Activated CD4-positive, alpha-beta T cell treated with anti-CD3 and anti-CD28 coated beads for 4 hours (primary cell): ENCODE measurements around the gene CFD.
A peak's percentile ranks its signal among the peaks of the same experiment; 100 is the strongest.
"Not testable (repeated sequence)": the region's sequence is repeated elsewhere in the genome, so short reads cannot be mapped to it uniquely, and the experiment has no call there.

Experiments used
- DNase-seq, 2 donors: peaks; one replicate each; pipeline ENCODE4 v3.0.0-alpha.2; 2020

CFD gene

DNA sequence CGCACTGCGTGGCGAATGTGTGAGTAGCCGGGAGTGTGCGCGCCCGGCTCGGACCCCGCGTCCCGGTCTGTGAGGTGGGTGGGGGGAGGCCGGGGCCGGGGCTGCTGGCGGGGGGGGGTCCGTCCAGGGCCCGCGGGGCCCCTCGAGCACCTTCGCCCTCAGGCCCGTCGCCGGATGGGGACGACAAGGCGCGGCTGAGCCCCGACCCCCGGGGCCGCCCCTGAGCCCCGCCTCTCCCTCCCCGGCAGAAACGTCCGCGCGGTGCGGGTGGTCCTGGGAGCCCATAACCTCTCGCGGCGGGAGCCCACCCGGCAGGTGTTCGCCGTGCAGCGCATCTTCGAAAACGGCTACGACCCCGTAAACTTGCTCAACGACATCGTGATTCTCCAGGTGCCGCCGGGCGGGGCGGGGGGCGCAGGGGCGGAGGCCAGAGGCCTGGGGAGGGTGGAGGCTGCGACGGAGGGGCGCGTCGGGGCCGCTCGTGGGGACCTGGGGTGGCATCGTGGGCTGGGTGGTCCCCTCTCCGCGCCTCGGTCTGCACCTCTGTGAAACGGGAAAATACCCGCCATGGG, 6.4 kb upstream of the CFD start:
- DNase-seq: no peak

DNA sequence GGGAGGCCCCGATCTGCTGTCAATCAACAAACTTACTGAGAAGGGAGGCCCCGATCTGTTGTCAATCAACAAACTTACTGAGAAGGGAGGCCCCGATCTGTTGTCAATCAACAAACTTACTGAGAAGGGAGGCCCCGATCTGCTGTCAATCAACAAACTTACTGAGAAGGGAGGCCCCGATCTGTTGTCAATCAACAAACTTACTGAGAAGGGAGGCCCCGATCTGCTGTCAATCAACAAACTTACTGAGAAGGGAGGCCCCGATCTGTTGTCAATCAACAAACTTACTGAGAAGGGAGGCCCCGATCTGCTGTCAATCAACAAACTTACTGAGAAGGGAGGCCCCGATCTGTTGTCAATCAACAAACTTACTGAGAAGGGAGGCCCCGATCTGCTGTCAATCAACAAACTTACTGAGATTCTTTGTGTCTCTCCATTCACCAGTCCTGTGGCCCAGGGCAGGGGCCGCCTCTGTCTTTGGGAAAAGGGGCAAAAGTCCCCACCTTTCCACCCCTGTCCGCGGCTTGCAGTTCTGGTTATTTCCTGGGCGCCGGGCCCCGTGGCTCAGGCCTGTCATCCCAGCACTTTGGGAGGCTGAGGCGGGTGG, 5.7 kb upstream of the CFD start:
- not testable (repeated sequence) for DNase-seq

DNA sequence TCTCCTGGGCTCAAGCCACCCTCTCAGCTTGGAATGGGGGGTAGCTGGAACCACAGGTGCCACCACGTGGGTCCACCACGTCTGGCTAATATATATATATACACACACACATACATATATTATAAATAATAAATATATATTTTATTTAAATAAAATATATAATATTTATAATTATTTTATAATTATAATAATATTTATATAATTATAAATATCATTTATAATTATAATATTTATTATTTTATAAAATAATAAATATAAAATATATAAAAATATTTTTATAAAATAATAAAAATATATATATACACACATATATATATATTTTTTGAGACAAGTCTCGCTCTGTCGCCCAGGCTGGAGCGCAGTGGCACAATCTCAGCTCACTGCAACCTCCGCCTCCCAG, 4.9 kb upstream of the CFD start:
- no peak for DNase-seq

DNA sequence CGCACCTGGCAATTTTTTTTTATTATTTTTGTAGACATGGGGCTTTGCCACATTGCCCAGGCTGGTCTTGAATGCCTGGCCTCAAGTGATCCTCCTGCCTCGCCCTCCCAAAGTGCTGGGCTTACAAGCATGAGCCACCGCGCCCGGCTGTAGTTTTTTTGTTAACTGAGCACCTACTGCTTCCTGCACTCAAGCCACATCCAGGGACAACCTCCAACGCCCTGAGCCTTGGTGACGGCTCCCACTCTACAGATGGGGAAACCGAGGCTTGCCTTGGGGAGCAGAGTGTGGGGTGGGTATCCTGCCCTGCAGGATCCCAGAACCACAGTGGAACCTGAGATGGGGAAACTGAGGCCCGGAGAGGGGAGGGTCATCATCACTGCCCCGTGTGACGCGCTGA, 4.3 kb upstream of the CFD start:
- no peak for DNase-seq

DNA sequence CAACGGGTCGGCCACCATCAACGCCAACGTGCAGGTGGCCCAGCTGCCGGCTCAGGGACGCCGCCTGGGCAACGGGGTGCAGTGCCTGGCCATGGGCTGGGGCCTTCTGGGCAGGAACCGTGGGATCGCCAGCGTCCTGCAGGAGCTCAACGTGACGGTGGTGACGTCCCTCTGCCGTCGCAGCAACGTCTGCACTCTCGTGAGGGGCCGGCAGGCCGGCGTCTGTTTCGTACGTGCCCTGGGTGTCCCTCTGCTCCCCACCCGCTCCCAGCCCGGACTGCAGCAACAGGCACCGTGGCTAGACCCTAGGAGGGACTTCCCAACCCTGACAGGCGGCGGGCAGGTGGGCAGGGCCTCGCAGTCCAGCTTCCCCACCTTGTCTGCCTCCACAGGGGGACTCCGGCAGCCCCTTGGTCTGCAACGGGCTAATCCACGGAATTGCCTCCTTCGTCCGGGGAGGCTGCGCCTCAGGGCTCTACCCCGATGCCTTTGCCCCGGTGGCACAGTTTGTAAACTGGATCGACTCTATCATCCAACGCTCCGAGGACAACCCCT, 3.8 kb upstream of the CFD start:
- DNase-seq: no peak

DNA sequence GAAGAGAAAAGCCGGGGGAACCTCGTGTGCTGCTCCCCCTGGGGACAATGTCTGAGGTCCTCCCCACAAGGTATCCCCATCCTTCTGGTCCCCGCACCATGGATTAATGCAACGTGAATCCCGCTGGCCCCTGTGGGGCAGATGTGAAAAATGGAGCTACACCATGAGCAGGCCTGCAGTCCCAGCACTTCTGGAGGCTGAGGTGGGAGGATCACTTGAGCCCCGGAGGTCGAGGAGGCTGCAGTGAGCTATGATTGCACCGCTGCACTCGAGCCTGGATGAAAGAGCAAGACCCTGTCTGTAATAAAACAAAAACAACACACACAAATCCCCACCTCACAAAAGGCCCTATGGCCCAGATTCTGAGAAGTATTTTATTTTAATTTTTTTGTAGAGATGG, 1.2 kb upstream of the CFD start:
- no peak for DNase-seq

DNA sequence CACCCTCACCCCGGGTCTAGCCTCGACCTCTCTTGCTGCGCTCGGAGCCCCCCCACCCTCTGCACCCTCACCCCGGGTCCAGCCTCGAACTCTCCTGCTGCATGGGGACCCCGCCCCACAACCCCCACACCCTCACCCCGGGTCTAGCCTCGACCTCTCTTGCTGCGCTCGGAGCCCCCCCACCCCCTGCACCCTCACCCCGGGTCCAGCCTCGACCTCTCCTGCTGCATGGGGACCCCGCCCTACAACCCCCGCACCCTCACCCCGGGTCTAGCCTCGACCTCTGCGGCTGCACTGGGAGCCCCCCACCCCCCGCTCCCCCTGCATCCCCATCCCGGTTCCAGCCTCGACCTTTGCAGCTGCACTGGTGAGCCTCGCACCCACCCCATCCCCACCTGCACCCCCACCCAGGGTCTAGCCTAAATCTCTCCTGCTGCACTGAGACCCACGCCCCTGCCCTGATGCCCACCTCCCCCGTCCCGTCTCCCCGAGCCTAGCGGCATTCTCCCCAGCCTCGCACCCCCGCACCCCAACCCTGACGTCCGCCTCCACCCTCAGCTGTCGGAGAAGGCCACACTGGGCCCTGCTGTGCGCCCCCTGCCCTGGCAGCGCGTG, 1.8 kb downstream of the CFD start:
- DNase-seq: no peak

DNA sequence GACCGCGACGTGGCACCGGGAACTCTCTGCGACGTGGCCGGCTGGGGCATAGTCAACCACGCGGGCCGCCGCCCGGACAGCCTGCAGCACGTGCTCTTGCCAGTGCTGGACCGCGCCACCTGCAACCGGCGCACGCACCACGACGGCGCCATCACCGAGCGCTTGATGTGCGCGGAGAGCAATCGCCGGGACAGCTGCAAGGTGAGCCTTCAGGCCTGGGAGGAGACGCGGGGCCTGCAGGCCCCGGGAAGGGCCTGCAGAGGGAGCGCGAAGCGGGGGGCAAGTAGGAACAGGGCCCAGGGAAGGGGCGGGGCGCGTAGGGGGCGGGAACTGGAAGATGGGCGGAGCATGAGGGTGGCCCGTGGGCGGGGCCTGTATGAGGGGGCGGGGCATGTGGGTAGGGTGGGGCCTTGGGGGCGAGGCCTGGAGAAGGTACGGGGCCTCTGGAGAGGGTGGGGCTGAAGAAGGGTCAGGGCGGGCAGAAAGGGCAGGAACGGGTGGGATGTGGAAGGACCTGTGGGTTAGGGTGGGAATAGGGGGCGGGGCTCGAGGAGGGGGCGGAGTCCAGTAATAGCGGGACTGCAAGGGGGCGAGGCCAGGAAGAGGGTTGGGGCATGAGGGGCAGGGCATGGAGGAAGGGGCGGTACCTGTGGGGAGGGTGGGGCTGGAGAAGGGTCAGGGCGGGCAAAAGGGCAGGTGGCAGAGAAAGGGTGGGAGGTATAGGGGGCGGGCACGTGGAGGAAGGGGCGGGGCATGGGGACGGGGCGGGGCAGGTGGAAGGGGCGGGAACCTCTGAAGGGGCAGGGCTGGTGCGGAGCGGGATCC, 2.5 kb downstream of the CFD start:
- peak; percentile 60 to 63 for DNase-seq

DNA sequence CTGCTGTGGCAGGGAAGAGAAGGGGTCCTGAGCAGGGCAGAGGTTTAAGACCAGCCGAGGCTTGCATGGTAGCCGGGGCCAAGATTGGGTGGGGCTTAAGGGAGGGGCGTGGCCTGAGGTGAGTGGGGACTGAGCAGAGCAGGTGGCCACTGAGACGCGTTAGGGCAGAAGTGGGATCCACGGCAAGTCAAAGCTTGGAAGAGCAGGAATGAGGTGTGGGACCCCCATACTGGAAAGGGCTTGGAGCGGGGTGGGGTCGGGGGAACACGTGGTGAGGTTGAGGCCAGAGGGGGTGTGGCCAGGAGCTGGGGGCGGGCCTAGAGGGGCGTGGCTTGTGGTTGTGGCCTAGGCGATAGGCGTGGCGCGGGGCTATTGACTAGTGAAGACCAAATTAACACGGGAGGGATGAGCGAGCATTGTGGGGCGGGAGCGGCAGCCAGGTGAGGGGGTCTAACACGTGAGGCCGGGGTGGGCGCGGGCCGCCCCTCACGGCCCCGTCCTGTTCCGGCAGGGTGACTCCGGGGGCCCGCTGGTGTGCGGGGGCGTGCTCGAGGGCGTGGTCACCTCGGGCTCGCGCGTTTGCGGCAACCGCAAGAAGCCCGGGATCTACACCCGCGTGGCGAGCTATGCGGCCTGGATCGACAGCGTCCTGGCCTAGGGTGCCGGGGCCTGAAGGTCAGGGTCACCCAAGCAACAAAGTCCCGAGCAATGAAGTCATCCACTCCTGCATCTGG, 3.3 kb downstream of the CFD start:
- peak; percentile 72 to 74 for DNase-seq

DNA sequence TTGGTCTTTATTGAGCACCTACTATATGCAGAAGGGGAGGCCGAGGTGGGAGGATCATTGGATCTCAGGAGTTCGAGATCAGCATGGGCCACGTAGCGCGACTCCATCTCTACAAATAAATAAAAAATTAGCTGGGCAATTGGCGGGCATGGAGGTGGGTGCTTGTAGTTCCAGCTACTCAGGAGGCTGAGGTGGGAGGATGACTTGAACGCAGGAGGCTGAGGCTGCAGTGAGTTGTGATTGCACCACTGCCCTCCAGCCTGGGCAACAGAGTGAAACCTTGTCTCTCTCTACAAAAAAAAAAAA, 3.8 kb downstream of the CFD start:
- DNase-seq: no peak

DNA sequence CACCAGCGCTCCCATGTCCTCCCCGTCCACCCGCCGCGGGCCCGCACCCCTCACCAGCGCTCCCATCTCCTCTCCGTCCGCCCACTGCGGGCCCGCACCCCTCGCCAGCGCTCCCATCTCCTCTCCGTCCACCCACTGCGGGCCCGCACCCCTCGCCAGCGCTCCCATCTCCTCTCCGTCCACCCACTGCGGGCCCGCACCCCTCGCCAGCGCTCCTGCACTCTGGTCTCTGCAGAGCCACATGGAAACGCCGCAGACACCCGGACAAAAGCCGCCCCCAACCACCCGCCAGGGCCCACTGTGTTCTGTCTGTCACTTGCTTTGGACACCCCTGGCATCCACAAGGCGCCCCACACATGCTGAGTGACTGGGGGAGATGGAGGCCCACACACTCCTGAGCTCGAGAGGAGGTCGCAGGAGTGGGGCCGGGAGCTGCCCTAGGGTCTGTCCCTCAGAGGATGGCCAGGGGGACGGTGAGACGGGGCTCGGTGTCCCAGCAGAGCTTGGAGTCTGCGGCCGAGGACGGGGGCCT, 7.4 kb downstream of the CFD start:
- DNase-seq: no peak

DNA sequence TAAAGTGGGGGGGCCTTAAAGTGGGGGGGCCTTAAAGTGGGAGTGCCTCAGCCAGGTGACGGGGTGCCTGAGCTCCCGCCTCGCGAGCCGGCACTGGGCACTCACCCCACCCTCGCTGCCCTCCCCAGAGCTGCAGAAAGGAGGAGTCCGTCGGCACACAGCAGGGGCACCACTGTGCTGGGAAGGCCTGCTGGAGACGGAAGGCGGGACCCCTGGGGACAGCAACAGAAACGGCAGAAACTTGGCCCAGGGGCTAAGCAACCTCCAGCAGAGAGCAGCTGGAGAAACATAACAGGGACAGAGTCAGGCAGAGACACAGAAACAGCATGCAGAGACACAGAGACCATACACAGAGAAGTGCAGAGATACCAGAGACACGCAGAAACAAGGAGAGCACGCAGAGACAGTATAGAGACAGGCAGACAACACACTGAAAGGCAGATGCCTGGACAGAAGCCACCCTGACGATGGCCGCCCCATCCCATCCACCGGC, 7.9 kb downstream of the CFD start:
- no peak for DNase-seq

DNA sequence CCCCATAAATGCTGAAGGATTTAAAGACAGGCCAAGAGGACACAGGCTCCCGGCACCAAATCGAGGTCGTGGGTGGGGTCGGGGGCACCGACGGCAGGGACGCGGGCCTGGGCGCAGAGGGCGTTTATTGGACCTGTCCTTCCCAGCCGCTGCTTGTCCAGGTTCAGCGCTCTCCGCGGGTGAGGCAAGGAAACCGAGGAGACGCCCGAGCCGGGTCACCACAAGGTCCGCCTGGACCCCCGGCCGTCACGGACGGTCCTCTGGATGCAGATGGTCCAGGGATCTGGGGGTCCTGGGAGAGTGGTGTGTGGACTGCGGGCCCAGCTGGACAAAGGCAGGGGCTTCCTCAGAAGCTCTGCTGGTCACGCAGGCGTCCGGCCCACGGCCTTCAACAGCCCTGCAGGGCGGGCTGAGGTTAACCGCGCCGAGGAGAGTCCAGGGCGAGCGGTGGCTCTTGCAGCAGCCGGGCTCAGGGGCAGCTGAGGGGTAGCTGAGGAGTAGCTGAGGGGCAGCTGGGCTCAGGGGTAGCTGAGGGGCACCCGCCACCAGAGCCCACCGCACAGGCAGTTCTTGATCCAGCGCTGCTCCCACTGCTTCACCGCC, 8.5 kb downstream of the CFD start:
- DNase-seq: no peak

DNA sequence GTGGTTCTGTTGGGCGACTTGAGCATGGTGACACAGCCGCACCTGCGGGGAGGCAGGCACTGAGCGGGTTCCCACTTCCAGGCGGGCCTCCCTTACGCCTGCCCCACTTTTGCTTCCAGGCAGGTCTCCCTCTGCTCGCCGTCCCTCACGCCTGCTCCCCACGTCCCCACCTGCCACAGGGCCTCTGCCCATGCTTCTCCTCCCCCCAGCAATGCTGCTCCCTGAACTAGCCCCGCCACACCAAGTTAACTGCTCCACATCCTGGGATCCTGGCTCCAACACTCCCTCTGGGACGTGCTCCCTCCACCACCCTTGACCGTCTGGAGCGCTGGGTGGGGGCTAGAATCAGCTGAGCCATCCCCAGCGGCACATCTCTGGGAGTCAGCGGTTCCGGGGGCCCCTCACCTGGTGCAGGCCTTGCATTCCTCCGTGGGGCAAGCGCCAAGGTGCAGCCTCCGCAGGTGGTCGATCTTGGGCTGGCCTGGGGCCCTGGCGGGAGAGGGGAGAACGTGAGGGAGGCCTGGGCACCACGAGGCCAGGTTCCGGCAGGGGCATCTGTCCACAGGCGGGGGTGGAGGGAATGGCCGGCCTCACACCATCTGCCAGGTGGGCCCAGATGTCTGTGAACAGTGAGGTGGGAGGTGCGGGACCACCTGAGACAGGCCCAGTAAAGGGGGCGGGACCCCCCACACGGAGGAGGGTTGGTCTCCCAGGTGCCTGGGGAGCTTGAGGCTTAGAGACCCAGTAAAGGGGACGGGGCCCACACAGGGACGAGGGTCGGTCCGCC, 9.2 kb downstream of the CFD start:
- no peak for DNase-seq

DNA sequence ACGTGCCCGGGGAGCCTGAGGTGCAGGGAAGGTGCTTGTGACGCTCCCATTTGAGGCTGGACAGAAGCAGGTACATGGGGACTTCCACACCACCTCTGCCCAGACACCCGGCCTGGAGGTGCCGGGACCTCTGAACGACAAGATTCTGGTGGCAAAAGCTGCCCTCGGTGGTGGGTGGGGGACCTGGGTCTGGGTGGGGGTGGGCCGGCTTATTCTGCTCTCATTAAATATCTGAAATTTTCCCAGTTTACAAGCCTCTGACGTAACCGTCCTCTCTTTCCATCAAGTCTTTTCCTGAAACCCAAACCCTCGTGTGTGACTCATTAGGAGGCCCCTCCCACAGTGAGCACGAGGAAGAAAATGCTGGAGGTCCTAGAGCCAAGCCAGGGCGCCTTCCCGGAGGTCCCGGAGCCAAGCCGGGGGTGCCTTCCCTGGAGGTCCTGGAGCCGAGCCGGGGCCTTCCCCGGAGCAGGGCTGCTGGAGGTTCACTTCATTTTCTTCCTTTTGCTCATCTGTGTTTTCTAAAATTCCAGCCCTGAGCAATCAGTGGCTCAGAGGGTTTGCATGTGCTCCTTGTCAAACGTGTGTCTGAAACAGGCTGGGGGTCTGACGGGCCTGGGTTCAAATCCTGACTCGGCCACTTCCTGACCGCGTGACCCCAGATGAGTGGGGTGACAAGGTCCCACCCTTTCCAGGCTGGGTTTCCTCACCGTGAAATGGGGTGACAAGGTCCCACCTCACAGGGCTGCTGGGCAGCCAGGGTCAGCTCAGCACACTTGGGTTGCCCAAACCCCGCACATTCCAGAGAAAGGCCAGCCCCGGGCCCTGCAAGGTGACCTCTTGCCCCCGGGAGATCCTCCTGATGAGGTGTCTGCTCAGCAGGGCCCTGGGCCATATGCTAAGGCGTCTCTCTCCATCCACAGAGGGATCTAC, 10.0 kb downstream of the CFD start:
- DNase-seq: no peak

DNA sequence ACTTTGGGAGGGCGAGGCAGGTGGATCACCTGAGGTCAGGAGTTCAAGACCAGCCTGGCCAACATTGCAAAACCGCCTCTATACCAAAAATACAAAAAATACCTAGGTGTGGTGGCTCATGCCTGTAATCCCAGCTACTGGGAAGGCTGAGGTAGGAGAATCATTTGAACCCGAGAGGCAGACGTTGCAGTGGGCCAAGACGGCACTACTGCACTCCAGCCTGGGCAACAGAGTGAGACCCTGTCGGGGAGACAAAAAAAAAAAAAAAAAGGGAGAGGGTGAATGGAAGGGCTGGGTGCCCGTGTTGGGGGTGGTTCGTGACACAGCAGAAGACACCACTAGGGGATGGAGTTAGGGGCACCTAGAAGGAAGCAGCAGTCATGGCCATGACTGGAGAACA, 10.8 kb downstream of the CFD start:
- no peak for DNase-seq

DNA sequence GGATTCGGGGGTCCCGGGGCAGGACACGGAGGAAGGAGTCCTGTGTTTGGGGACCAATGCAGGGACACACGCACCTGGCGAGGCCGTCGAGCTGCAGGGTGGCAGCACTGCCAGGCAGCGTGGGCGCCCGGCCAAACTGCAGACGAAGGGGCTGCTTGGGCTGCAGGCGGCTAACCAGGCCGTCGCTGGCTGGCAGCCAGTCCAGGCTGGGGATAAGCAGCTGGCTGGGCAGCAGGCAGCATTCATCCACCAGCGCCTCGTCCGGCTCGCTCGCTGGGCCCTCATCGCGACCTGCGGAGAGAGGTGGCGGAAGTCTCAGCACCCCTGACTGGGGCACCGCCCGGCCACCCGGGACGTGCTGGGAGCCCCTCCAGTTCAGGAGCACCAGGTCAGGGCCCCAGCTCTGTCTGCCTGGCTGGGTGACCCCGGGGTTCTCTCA, 11.5 kb downstream of the CFD start:
- DNase-seq: no peak

DNA sequence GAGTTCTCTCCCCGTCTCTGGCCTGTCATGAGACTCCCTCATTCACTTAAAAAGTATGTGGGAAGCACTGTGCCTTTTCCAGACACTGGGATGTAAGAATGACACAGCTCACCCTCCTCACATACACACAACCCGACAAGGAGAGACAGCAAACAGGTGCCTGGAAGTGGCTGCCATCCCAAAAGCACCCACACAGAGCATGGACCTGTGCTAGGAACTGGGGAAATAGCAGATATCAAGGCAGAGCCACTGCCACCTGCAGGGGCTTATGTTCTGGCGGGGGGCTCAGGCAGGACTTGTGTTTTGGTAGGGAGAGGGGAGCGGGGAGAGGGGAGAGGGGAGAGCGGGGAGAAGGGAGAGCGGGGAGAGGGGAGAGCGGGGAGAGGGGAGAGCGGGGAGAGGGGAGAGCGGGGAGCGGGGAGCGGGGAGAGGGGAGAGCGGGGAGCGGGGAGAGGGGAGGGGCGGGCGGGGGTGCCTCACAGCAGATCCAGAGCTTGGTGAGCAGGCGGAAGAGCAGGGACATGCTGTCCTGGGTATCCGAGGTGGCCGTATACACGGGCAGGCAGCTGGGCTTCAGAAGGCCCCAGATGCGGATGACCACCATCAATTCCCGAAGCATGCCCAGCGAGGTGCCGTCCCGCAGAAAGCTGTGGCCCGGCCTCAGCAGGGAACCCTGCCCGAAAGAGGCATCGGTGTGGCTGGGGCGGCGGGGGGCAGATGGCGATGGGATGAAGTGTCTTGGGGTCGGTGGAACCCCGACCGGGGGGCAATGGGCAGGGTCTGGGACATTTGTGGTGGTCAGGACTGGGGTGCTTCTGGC, 12.2 kb downstream of the CFD start:
- no peak for DNase-seq

DNA sequence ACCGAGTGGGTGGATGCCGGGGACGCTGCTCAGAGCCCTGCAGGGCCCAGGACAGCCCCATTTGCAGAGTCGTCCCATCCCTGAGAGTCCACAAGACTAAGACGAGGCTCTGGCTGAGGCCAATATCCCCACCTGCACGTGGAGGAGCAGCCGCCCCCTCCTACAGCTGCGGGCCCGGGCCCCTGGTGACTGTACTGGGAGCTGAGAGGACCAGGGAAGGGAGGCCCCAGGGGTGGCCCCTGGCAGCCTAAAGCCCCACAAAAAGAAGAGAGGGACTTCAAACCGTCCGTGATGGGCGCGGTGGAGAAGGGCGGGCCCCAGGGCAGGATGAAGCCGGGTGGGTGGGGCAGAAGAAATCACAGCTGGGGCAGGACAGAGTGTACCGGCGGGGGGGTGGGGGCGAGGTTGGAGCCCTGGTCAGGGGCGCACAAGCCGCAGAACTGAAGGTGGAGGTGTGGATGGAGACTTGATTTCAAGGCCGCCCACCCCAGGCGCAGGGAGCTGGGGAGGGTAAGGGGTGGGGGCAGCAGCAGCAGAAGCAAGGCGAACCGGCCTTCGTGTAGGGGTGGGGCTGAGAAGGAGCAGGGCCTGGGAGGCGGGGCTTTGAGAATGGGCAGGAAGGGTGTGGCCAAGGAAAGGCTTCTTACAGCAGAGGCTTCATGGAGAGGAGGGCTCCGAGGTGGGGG, 12.9 kb downstream of the CFD start:
- peak; percentile 69 to 77 for DNase-seq
